ENCODE measurements around the gene CNIH4.
"Not testable (repeated sequence)": the region's sequence is repeated elsewhere in the genome, so short reads cannot be mapped to it uniquely, and the experiment has no call there.

The CNIH4 gene

DNA sequence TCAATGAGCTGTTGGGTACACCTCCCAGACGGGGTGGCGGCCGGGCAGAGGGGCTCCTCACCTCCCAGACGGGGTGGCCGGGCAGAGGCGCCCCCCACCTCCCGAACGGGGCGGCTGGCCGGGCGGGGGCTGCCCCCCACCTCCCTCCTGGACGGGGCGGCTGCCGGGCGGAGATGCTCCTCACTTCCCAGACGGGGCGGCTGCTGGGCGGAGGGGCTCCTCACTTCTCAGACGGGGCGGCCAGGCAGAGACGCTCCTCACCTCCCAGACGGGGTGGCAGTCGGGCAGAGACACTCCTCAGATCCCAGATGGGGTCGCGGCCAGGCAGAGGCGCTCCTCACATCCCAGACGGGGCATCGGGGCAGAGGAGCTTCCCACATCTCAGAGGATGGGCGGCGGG, 7.0 kb upstream of the CNIH4 start:
- not testable (repeated sequence) for DNase-seq

DNA sequence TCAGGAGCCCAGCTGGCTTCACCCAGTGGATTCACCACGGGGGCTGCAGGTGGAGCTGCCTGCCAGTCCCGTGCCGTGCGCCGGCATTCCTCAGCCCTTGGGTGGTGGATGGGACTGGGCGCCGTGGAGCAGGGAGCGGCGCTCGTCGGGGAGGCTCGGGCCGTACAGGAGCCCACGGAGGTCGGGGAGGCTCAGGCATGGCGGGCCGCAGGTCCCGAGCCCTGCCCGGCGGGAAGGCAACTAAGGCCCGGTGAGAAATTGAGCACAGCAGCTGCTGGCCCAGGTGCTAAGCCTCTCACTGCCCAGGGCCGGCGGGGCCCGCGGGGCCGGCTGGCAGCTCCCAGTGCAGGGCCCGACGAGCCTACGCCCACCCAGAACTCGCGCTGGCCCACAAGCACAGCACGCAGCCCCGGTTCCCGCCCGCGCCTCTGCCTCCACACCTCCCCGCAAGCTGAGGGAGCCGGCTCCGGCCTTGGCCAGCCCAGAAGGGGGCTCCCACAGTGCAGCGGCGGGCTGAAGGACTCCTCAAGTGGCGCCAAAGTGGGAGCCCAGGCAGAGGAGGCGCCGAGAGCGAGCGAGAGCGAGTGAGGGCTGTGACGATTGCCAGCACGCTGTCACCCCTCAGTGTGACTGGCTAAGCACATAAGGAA, 4.1 kb upstream of the CNIH4 start:
- not testable (repeated sequence) for DNase-seq

- no peak for DNase-seq
These were observed 2.4 kb upstream of the CNIH4 start for GRCh38 chr1:224353975-224354925.

DNA sequence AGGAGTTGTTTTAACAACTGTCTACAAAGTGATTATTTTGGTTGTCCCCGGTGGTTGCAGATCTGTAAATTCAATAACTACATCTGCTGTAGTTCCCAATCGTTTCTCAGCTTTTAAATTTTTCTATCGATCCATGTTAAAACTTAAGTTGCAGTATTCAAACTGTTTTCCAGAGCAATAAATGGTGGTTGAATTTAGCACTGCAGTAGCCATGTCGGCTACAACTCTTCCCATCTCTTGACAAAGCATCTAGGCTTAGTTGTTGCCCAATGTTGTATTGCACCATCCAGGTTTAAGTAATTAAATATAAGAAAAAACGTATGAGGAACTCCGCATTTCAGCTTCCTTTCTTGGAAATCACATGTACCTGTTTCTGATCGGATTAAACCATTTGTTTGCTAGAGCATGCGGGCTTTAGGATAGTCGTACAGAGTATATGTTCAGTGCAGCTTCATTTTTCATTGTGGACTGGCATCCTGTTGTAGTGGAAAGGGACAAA, 996 bp downstream of the CNIH4 start:
- no peak for DNase-seq

GRCh38 chr1:224358237-224358636, 1.6 kb downstream of the CNIH4 start:
- no peak for DNase-seq

GRCh38 chr1:224359207-224359606, 2.5 kb downstream of the CNIH4 start:
- DNase-seq = no peak

GRCh38 chr1:224368409-224368808, 11.7 kb downstream of the CNIH4 start:
- no peak for DNase-seq

- DNase-seq = no peak
These were observed 16.4 kb downstream of the CNIH4 start for GRCh38 chr1:224373008-224373590.

DNA sequence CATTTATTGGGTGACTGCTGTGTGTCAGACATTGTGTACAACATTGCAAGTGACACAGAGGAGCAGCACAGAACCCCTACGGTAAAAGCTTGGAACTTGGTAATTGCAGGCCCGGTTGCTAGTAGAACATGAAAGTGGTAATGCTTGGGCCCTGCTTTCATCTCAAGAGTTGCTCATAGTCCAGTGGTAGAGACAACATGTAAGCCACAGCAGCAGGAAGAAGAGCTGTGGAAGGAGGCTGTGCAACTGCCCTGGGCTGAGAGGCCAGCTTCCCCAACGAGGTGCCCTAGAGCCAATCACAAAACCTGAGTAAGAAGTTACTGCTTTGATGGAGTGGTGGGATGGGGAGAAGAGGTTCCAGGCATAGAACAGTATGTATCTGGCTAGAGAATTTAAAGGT, 18.4 kb downstream of the CNIH4 start:
- no peak for DNase-seq

- peak; percentile 36 for DNase-seq
These were observed 21.0 kb downstream of the CNIH4 start for GRCh38 chr1:224377676-224378006.

- DNase-seq = no peak
These were observed 22.4 kb downstream of the CNIH4 start for GRCh38 chr1:224378855-224379631.

GRCh38 chr1:224380003-224380402, 23.3 kb downstream of the CNIH4 start:
- DNase-seq = no peak

DNA sequence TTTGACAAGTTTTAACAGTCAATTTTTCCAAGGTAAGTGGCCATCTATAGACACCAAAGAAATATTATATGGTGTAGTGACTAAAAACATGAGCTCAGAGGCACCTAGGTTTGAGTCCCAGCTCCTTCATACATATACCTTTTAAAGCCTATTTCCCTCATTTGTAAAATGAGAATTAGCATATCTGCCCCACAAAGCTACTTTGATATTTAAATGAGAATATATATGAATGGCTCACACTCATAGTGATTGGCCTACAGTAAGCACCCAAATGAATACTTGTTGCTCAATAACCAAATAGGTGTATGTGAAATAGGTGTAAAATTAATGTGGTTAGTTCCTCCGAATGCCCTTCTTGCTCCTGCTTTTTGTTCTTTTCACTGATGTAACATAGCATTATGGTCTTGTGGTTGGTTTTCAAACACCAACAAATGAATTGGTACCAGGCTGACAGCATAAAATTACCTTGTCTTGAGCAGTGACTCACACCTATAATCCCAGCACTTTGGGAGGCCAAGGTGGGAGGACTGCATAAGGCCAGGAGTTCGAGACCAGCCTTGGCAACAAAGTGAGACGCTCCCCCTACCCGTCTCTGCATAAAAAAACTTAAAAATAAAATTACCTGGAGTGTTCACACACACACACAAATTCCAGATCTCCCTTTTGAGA, 25.3 kb downstream of the CNIH4 start:
- no peak for DNase-seq

DNA sequence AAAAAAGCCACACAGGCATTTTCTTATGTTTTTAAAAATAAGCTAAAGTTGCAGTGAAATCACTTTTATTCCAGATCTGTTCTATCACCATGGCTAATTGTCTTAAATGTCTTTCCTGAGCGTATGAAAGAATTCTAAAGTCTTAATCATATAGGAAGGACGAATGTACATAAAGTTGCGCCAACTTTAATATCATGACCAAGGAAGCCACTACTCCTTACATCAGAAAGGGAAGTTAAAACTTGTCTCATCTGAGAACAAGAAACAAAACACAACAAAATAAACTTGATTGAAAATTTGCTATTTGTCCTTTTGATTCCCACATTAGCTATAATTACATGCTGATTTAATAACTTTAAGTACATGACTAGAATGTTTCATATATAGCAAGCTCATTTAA, 26.5 kb downstream of the CNIH4 start:
- no peak for DNase-seq

- no peak for DNase-seq
These were observed 30.7 kb downstream of the CNIH4 start for GRCh38 chr1:224387302-224387912.

- DNase-seq = no peak
These were observed 31.3 kb downstream of the CNIH4 start for GRCh38 chr1:224387943-224388342.

DNA sequence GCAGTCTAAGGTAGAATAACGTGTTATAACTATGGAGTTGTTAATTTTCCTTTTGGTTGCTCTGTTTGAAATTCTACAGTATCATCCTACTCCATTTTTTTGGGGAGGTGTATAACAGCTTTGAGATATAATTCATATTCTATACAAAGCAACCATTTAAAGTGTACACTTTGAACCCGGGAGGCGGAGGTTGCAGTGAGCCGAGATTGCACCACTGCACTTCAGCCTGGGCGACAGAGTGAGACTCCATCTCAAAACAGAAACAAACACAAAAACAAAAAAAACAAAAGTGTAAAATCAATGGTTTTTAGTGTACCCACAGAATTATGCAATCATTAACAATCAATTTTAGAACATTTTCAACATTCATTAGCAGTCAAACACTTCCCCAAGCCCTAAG, 33.8 kb downstream of the CNIH4 start:
- no peak for DNase-seq

GRCh38 chr1:224392411-224393249, 36.0 kb downstream of the CNIH4 start:
- DNase-seq = no peak

GRCh38 chr1:224393294-224393693, 36.6 kb downstream of the CNIH4 start:
- no peak for DNase-seq

DNA sequence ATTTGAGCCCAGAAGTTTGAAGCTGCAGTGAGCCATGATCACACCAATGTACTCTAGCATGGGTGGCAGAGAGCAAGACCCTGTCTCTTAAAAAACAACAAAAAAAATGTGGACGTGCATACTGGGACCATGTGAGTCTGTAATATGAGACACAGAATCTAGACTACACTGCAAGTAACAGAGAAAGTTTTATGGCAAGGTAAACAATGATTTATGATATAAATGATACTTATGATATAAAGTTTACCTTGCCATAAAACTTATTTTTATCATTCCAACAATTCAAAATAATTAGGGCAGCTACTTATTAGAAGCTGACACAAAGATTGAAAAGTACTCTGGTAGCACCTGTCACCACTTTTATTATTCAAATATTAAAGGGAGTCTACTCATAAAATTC, 43.2 kb downstream of the CNIH4 start:
- no peak for DNase-seq

DNA sequence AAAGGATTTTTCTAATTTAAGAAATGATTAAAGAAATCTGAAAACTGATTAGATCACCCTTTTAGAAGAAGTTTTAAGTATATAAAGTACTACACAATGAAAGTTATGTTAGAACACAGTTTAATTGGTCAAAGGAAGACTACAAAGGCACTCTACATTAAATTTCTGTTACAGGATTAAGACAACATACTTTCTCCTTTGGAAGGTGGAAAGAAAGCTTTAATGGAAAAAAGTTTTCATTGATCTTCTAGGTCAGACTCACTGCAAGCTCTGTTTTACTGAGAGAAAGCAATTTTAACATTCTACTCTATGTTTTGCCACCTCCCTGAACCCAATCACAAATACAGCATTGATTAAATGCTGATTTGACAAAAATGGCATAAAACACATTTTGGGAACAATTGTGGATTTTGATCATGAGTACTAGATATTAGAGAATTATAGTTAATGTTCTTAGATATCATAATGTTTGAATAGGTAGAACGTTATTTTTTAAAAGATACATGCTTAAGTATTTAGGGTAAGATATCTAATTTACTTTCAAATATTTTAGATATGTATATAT, 45.9 kb downstream of the CNIH4 start:
- no peak for DNase-seq

Data from kidney glomerular epithelial cell (primary cell).